Breast epithelium (tissue), 3 donors: ENCODE measurements around the gene RPS27.

Experiments used
- POLR2A ChIP-seq: fragments of 450-650 bp; IDR thresholded peaks from one replicate; pipeline ENCODE4 v1.6.1; 2016; ENCODE audit warnings: antibody characterized with exemption, mild to moderate bottlenecking, moderate library complexity
- POLR2AphosphoS5 ChIP-seq, 3 donors: sonication (generic); formaldehyde crosslinking; IDR thresholded peaks; one replicate each; pipeline ENCODE4 v1.6.1; 2017; ENCODE audit warnings: antibody characterized with exemption in 3 of 3
- TF ChIP-seq, protein P1 (sequence below), 3 donors: fragments of 450-650 bp; IDR thresholded peaks; one replicate each; pipeline ENCODE4 v1.5.1; 2016 to 2017; ENCODE audit warnings: antibody characterized with exemption in 3 of 3, mild to moderate bottlenecking in 3 of 3, moderate library complexity in 3 of 3

DNA sequence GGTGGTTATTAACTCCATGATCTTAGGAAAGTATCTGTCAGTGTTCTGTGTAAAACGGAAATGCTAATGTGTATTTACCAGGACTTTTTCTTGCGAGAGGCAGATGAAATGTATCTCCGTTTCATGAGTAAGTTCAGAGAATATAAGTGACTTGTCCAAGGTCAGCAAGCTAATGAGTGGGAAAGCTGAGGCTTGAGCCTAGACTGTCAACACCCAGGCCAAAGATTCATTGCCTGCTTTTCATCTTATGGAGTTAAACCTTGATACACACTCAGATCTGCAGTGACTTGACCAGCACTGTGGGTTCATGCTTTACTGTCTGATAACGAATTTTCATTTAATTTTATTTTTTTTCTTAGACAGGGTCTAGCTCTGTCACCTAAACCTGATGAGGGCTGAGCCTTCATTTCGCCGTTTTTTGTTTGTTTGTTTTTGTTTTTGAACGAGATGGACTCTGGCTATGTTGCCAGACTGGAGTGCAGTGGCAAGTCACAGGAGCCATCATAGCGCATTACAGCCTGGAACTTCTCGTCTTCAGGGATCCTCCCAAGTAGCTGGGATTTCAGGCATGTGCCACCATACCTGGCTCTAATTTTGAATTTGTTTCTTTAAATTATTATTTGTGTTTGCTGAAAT is 12.2 kb upstream of the RPS27 start:
- TF ChIP-seq POLR2A: no peak
- TF ChIP-seq, protein P1, sequence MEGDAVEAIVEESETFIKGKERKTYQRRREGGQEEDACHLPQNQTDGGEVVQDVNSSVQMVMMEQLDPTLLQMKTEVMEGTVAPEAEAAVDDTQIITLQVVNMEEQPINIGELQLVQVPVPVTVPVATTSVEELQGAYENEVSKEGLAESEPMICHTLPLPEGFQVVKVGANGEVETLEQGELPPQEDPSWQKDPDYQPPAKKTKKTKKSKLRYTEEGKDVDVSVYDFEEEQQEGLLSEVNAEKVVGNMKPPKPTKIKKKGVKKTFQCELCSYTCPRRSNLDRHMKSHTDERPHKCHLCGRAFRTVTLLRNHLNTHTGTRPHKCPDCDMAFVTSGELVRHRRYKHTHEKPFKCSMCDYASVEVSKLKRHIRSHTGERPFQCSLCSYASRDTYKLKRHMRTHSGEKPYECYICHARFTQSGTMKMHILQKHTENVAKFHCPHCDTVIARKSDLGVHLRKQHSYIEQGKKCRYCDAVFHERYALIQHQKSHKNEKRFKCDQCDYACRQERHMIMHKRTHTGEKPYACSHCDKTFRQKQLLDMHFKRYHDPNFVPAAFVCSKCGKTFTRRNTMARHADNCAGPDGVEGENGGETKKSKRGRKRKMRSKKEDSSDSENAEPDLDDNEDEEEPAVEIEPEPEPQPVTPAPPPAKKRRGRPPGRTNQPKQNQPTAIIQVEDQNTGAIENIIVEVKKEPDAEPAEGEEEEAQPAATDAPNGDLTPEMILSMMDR (IDR thresholded peaks at IDR 0.05): no peak
- TF ChIP-seq POLR2AphosphoS5 (IDR thresholded peaks at IDR 0.05): no peak
